Inflammatory macrophage treated with lipopolysaccharide for 4 hours (primary cell): ENCODE results near the gene EYS.

Source experiments
- DNase-seq: peaks from one replicate; pipeline ENCODE4 v3.0.0-alpha.2; 2020

Gene EYS

GRCh38 chr6:64213697-64214096, 1493.3 kb downstream of the EYS start:
- no peak for DNase-seq

GRCh38 chr6:64197246-64197645, 1509.8 kb downstream of the EYS start:
- no peak for DNase-seq

GRCh38 chr6:64186592-64186991, 1520.4 kb downstream of the EYS start:
- DNase-seq = no peak

- DNase-seq = no peak
Observed at GRCh38 chr6:64185621-64186020, 1521.4 kb downstream of the EYS start.

DNA sequence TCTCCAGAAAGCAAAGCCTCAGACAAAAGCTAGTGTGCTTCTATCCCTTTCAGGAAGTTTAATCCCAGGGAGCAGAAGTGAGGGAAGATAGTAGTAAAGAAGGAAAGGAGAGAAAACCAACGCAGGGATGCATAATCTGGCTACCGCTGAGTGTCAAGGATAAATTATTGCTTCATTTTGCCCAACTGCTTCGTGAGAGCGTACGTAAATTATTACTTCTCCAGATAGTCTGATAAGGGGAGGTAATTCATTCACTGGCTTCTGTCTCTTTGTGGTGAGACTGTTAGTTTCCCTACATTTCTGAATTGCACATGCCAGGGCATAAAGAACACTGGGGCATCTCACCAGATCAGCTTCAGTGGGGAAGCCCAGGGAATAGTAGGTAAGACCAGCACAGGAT, 1531.7 kb downstream of the EYS start:
- no peak for DNase-seq

GRCh38 chr6:64170316-64170715, 1536.7 kb downstream of the EYS start:
- no peak for DNase-seq

- DNase-seq = no peak
Observed at GRCh38 chr6:64160486-64160885, 1546.5 kb downstream of the EYS start.

DNA sequence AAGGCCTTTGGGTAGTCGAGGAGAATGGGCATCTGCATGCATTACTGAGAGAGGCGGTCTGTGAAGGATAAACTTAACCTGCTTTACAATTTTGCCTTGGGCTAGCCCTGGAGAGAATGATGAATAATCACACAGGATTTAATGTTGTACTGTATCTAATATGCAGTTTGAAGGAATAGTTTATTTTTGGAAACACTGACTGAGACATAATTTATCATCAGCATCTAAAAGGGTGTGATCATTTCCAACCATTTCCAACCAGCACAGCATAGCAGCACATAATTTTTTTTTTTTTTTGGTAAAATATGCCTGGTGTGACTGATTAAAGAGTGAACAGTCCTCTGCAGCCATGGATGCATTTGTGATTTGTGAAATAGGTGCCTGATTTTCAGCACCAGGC, 1552.0 kb downstream of the EYS start:
- DNase-seq = no peak

GRCh38 chr6:64146876-64147275, 1560.2 kb downstream of the EYS start:
- no peak for DNase-seq

DNA sequence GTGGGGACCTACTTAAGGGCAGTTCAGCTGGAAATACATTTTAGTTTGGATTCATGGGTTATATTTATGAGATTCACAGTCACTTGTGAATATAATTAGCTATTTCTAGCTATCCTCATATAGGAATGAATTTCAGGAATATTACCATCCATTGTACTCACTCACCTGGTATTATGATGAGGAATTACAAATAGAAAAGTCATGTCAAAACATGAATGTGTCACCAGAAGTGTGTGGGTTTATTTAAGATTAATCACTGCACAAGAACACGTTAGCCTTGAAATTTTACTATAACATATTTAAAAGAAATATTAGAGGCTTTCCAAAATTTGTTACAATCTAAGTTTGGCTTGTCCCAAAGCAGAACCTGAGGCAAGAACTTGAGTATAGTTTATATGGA, 1560.9 kb downstream of the EYS start:
- no peak for DNase-seq

DNA sequence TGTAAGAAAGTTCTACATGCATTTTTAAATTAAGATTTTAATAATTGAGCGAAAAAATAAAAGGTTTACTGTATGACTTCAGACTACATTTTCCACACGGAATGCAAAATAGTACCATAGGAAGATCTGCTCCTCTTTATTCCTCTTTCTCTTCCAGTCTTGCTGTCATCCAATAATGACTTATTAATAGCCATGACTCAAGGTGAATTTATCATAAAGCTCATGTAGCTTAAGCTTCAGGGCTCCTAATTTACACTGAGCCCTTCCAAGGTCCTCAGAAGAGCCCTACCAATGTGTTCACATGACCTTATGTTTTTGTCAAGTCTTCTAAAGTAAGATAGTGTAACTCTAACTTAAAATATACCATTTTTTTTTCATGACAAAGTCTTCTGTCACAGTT, 1561.4 kb downstream of the EYS start:
- no peak for DNase-seq

GRCh38 chr6:64143101-64143500, 1563.9 kb downstream of the EYS start:
- no peak for DNase-seq

GRCh38 chr6:64141680-64142079, 1565.3 kb downstream of the EYS start:
- no peak for DNase-seq

- no peak for DNase-seq
Observed at GRCh38 chr6:64128301-64129024, 1578.6 kb downstream of the EYS start.

GRCh38 chr6:64123761-64124633, 1583.0 kb downstream of the EYS start:
- no peak for DNase-seq

GRCh38 chr6:64122712-64123375, 1584.2 kb downstream of the EYS start:
- no peak for DNase-seq

GRCh38 chr6:64121011-64121565, 1585.9 kb downstream of the EYS start:
- DNase-seq = no peak

DNA sequence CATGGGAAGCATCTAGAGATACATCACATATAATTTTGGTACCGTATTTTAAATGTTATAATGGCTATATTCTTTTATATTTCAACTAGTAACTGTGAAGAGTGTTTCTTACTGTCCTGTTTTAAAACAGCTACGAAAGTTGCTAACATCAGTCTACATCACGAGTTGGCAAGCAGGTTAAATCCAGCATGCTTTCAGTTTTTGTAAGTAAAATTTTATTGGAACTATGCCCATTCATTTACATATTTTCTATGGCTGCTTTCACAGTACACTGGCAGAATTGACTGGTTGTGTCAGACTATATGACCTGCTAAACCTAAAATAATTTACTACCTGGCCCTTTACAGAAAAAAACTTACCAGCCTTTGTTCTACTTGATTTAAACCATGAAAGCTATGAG, 1593.3 kb downstream of the EYS start:
- DNase-seq = no peak

- DNase-seq = no peak
Observed at GRCh38 chr6:64104051-64104450, 1603.0 kb downstream of the EYS start.

DNA sequence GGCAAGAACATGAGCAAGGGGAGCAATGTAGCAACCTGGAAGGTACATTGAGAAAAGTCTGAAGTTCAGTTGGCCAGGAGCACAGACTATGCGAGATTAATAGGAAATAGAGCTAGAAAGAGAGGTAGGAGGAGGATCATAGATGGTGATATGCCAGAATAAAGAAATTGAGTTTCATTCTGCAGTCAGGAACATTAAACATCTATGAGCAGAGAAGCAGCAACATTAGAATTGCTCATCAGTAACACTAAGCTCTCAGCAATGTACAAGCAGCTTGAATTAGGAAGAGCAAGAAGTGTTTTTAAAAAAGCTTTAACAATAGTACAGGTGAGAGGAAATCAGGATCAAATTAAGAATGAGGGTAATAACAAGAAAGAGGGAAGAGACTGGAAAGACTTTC, 1603.5 kb downstream of the EYS start:
- DNase-seq = no peak

DNA sequence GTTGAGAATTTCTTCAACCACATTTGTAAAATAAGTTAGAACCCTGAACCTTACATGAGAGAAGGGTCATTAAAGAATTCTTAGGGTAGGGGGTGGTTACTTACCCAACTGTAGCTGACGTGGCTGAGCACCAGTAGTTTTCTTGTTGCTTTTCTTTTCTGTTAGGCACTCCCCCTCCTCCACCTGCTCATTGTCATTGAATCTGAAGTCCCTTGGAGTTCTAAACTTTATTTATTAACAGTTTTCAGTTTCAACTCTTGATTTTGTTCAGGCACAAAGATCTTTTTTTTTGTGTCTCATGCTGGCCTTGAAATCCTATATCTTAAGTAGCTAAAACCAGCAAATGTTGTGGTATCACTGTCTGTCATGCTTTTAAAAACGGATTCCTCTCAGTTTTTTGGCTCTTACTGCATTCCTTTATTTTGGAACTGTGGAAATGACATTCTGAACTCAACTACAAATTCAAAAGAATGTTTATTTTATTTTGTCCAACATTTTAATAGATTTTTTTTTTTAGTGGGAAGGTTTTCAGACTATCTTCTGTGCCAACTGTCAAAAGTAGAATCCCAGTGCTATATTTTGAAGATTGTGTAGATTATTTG, 1606.2 kb downstream of the EYS start:
- DNase-seq = no peak

DNA sequence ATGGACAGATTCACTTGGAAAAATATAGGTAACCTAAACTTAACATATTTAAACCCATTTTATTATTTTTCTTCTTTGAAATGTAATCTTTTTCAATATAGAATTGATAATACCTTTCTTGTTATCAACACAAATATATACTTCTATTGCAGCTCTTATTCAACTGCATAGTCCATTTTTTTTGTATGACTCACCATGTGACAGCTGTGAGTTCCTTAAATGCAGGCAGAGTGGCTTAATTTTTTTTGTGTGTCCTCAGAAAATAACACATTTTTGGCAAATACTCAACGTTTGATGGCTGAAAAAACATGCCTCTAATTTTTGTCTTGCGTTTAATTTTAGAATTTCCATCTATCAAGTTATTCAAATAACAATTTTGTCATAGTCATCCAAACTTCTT, 1616.7 kb downstream of the EYS start:
- no peak for DNase-seq

DNA sequence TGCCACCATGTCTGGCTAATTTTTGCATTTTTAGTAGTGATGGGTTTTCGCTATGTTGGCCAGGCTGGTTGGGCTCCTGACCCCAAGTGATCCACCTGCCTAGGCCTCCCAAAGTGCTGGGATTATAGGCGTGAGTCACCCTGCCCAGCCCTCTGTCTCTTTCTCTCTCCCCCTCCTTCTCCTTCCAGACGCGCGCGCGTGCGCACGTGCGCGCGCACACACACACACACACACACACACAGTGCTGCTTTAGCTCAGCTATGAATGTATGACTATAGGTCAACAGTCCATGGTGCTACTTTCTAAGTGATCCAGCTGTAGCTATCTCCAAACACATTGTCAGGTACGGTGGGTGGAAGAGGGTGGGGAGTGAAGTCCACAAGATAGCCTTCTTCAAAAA, 1621.9 kb downstream of the EYS start:
- DNase-seq = no peak
